Measurements from ENCODE around the gene KCNJ8.

DNA sequence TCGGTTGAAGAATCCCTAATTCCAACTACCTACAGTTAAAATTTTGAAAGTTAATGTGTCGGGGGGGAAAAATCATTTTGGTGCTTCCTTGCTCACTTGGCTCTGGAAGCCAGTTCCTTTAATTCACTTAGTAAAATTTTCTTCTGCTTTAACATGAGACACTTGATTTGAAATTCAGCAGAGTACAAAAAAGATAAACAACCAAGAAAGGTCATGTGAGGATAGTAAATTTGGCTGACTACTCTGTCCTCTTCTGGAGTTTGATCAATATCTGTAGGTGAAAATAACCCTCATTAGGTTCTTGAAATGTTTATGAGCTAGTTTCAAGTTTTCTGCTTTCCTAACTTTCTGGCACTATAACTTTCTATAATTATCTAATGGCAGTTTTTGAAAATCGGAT is 43.4 kb downstream of the KCNJ8 start:
- TF ChIP-seq, protein P1, sequence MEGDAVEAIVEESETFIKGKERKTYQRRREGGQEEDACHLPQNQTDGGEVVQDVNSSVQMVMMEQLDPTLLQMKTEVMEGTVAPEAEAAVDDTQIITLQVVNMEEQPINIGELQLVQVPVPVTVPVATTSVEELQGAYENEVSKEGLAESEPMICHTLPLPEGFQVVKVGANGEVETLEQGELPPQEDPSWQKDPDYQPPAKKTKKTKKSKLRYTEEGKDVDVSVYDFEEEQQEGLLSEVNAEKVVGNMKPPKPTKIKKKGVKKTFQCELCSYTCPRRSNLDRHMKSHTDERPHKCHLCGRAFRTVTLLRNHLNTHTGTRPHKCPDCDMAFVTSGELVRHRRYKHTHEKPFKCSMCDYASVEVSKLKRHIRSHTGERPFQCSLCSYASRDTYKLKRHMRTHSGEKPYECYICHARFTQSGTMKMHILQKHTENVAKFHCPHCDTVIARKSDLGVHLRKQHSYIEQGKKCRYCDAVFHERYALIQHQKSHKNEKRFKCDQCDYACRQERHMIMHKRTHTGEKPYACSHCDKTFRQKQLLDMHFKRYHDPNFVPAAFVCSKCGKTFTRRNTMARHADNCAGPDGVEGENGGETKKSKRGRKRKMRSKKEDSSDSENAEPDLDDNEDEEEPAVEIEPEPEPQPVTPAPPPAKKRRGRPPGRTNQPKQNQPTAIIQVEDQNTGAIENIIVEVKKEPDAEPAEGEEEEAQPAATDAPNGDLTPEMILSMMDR (IDR thresholded peaks at IDR 0.05 in 4 of 5, conservative IDR thresholded peaks at IDR 0.05 in 1 of 5) = no peak
- TF ChIP-seq POLR2A (IDR thresholded peaks at IDR 0.05) = no peak

Data from gastrocnemius medialis (tissue), 4 donors.